ENCODE data around the gene SLC16A2.
A peak's percentile ranks its signal among the peaks of the same experiment; 100 is the strongest.
"Not testable (repeated sequence)": the region's sequence is repeated elsewhere in the genome, so short reads cannot be mapped to it uniquely, and the experiment has no call there.

Gene SLC16A2

DNA sequence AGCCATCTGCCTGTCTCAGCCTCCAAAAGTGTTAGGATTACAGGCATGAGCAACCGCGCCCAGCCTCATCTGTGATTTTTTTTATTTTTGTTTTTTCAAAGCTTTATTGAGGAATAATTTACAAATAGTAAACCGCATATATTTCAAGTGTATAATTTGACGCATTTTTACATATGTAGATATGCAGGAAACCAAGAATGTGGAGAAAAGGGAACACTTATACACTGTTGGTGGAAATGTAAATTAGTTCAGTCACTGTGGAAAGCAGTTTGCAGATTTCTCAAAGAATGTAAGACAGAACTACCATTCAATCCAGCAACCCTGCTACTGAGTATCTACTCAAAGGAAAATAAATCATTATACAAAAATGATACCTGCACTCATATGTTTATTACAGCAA lies 85.9 kb downstream of the SLC16A2 start:
- TF ChIP-seq, protein P1, sequence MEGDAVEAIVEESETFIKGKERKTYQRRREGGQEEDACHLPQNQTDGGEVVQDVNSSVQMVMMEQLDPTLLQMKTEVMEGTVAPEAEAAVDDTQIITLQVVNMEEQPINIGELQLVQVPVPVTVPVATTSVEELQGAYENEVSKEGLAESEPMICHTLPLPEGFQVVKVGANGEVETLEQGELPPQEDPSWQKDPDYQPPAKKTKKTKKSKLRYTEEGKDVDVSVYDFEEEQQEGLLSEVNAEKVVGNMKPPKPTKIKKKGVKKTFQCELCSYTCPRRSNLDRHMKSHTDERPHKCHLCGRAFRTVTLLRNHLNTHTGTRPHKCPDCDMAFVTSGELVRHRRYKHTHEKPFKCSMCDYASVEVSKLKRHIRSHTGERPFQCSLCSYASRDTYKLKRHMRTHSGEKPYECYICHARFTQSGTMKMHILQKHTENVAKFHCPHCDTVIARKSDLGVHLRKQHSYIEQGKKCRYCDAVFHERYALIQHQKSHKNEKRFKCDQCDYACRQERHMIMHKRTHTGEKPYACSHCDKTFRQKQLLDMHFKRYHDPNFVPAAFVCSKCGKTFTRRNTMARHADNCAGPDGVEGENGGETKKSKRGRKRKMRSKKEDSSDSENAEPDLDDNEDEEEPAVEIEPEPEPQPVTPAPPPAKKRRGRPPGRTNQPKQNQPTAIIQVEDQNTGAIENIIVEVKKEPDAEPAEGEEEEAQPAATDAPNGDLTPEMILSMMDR (IDR thresholded peaks at IDR 0.05): no peak
- H3K4me1 Mint-ChIP-seq: peaks cover 25% of the 10 kb centered on the region
- no peak for DNase-seq
- H3K9me3 Mint-ChIP-seq: peaks cover 24% of the 10 kb centered on the region
- H3K27me3 Mint-ChIP-seq (ENCODE audit: low read depth, poor library complexity): peaks cover 5% of the 10 kb centered on the region
- peaks cover 11% of the 10 kb centered on the region for H3K36me3 Mint-ChIP-seq (ENCODE audit: low read depth)
- no peak overlapping the region for H3K27ac Mint-ChIP-seq
- H3K4me3 Mint-ChIP-seq: no peak overlapping the region

DNA sequence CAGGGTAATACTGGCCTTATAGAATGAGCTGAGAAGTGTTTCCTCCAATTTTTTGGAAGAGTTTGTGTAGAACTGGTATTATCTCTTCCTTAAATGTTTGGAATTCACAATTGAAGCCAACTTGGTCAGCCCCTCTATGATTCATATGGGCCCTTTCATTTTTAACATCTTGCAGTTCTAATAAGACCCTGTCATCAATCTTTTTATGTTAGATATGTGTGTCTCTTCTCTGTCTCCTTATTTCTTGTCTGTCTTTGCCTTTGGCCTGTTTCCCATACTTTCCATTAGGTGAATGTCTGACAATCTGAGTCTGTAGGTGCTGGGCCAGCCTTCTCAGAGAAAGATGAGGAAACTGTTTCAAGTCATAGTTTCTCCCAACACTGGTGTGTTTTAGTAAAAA lies 88.7 kb downstream of the SLC16A2 start:
- peaks cover 18% of the 10 kb centered on the region for H3K36me3 Mint-ChIP-seq (ENCODE audit: low read depth)
- DNase-seq: no peak
- TF ChIP-seq, protein P1 (IDR thresholded peaks at IDR 0.05): no peak

DNA sequence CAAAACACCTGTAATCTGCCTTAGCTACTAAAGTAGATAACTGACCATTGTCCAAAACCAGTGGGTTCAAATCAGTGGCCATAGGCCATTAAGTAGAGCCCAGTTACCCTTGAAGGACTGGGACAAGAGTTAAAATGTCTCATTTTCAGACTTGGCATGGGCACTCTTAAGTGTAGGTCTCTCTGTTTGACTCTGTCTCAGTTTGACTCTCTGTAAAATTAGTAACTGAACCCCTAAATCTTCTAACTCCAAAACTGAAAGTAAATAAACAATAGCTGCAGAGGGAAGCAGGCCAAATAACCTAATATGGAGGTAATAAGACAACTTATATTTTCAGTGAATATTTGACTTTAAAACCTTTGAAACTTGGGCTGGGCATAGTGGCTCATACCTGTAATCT lies 89.1 kb downstream of the SLC16A2 start:
- DNase-seq: no peak

More for the DNA sequence above, 88.7 kb downstream of the SLC16A2 start:
- Mint-ChIP-seq H3K4me3 (no peak overlapping the region), H3K9me3 (peaks cover 35% of the 10 kb centered on the region), H3K4me1 (peaks cover 28% of the 10 kb centered on the region), H3K27me3 (ENCODE audit: low read depth, poor library complexity) (peaks cover 5% of the 10 kb centered on the region), H3K27ac (no peak overlapping the region)

DNA sequence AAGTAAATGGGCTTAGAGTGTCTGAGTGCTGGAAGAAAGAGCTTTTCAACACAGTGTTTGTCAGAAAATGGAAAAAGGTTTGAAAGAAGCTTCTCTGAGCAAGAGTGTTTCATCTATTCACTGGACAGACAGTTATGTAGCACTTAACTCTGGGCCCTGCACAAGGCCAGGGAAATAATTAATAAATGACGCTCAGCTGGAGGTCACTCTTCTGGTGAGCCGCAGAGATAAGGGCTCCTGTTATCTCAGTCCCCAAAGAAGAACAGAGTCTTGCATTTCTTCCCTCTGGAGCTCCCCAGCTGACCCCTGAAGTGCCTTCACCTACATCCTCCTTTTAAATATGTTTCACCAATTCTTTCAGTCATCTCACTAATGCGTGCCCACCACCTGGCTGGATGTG lies 90.4 kb downstream of the SLC16A2 start:
- H3K9me3 Mint-ChIP-seq: peaks cover 52% of the 10 kb centered on the region
- TF ChIP-seq, protein P1 (IDR thresholded peaks at IDR 0.05): no peak

More for the DNA sequence above, 89.1 kb downstream of the SLC16A2 start:
- Mint-ChIP-seq H3K27ac (no peak overlapping the region), H3K36me3 (ENCODE audit: low read depth) (peaks cover 22% of the 10 kb centered on the region), H3K9me3 (peaks cover 39% of the 10 kb centered on the region), H3K27me3 (ENCODE audit: low read depth, poor library complexity) (peaks cover 3% of the 10 kb centered on the region), H3K4me3 (no peak overlapping the region), H3K4me1 (peaks cover 24% of the 10 kb centered on the region)
- TF ChIP-seq, protein P1 (IDR thresholded peaks at IDR 0.05): no peak

DNA sequence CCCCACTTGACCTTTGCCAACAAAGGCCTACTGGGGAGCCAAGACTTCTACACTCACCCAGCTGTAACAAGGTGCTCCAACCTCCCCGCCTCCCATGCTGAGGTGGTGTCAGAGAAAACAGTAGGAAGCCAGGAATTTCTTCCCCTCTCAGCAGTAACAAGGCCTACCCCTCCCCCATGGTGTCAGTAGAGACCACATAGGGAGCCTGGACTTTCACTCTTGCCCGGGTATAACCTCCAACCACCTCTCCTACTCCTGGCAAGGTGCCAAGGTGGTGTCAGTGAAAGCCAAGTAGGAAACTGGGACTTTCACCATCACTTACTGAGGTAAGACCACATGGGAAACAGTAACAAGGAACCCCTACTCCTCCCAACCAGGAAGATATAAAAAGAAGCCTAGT lies 93.1 kb downstream of the SLC16A2 start:
- Mint-ChIP-seq H3K4me3 (no peak overlapping the region), H3K4me1 (peaks cover 11% of the 10 kb centered on the region), H3K36me3 (ENCODE audit: low read depth) (peaks cover 34% of the 10 kb centered on the region), H3K27ac (peak overlapping the region; percentile 70), H3K27me3 (ENCODE audit: low read depth, poor library complexity) (peaks cover 2% of the 10 kb centered on the region), H3K9me3 (peaks cover 61% of the 10 kb centered on the region)
- no peak for DNase-seq
- TF ChIP-seq, protein P1 (IDR thresholded peaks at IDR 0.05): no peak

More for the DNA sequence above, 90.4 kb downstream of the SLC16A2 start:
- H3K36me3 Mint-ChIP-seq (ENCODE audit: low read depth): peaks cover 34% of the 10 kb centered on the region
- peaks cover 2% of the 10 kb centered on the region for H3K27me3 Mint-ChIP-seq (ENCODE audit: low read depth, poor library complexity)
- no peak overlapping the region for H3K4me3 Mint-ChIP-seq
- DNase-seq: no peak
- H3K4me1 Mint-ChIP-seq: peaks cover 11% of the 10 kb centered on the region
- H3K27ac Mint-ChIP-seq: no peak overlapping the region

DNA sequence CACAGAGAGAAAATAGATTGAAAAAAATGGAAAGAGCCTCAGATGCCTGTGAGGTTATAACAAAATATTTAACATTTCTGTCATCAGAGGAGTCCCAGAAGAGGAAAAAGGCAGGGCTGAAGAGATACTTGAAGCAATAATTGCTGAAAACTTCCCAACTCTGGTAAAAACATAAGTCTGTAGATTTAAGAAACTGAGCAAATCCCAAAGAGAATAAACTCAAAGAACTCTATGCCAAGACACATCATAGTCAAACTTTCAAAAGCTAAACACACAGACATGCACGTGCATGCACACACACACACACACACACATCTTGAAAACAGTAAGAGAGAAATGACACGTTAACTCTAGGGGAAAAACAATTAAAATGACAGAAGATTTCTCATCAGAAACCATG lies 94.1 kb downstream of the SLC16A2 start:
- peaks cover 59% of the 10 kb centered on the region for H3K9me3 Mint-ChIP-seq
- H3K4me1 Mint-ChIP-seq: peaks cover 11% of the 10 kb centered on the region
- no peak overlapping the region for H3K4me3 Mint-ChIP-seq
- H3K36me3 Mint-ChIP-seq (ENCODE audit: low read depth): peaks cover 34% of the 10 kb centered on the region
- H3K27me3 Mint-ChIP-seq (ENCODE audit: low read depth, poor library complexity): no peaks in the 10 kb centered on the region
- no peak overlapping the region for H3K27ac Mint-ChIP-seq
- TF ChIP-seq, protein P1 (IDR thresholded peaks at IDR 0.05): no peak
- DNase-seq: no peak

DNA sequence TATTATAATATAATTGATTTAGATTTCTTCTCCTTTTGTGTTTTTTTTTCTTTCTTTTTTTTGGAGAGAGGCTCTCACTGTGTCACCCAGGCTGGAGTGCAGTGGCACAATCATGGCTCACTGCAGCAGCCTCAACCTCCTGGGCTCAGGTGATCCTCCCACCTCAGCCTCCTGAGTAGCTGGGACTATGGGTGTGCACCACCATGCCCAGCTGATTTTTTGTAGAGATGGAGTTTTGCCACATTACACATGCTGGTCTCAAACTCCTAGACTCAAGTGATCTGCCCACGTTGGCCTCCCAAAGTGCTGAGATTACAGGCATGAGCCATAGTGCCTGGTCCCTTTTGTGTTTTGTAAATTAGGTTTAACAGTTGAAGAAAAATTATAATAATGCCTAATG lies 94.7 kb downstream of the SLC16A2 start:
- Mint-ChIP-seq H3K4me1 (peaks cover 11% of the 10 kb centered on the region), H3K36me3 (ENCODE audit: low read depth) (peaks cover 34% of the 10 kb centered on the region), H3K9me3 (peaks cover 56% of the 10 kb centered on the region)
- H3K4me3 Mint-ChIP-seq; H3K27me3 Mint-ChIP-seq (ENCODE audit: low read depth, poor library complexity); DNase-seq; H3K27ac Mint-ChIP-seq: not testable (repeated sequence)
